Neural crest cell (in vitro differentiated cells): ENCODE measurements around the gene IL4R. TPM values are rescaled to one million over a fixed set of nuclear protein-coding genes. Genes with fewer than 3 reads are reported as not detected.

ENCODE experiments used
- DNase-seq: peaks from one replicate; pipeline ENCODE4 v3.0.0; 2021; ENCODE audit warnings: low read depth, mixed read lengths, low spot score
- H3K27ac Mint-ChIP-seq: one replicate; pipeline ENCODE4 v1.8.0; 2021; ENCODE audit warnings: mild to moderate bottlenecking, mixed read lengths; ENCODE audit not compliant: unreplicated experiment
- H3K27me3 Mint-ChIP-seq: 2 replicates; pipeline ENCODE4 v1.8.0; 2021; ENCODE audit warnings: low read depth, mild to moderate bottlenecking, mixed read lengths
- H3K36me3 Mint-ChIP-seq: 2 replicates; pipeline ENCODE4 v1.8.0; 2021; ENCODE audit warnings: low read depth, mild to moderate bottlenecking, mixed read lengths
- H3K4me1 Mint-ChIP-seq: 2 replicates; pipeline ENCODE4 v1.8.0; 2021; ENCODE audit warnings: mixed read lengths
- H3K4me3 Mint-ChIP-seq: one replicate; pipeline ENCODE4 v1.8.0; 2021; ENCODE audit warnings: mild to moderate bottlenecking, mixed read lengths
- H3K9me3 Mint-ChIP-seq: 2 replicates; pipeline ENCODE4 v1.8.0; 2021; ENCODE audit warnings: mixed read lengths
- CTCF ChIP-seq: fragments of 200-600 bp; sonication (generic); conservative IDR thresholded peaks from 2 replicates; pipeline ENCODE4 v1.5.0; 2021; ENCODE audit warnings: antibody characterized with exemption, mild to moderate bottlenecking
- total RNA-seq: library from RNA; stranded (reverse); gene quantifications from 2 replicates; pipeline ENCODE4 v1.2.1, GENCODE V29; 2021

The IL4R gene
- total RNA-seq, 1 donor from 2014 or later: 11.2 TPM

GRCh38 chr16:27314986-27315332, 1.2 kb downstream of the IL4R start:
- no peak overlapping the region for H3K27ac Mint-ChIP-seq

DNA sequence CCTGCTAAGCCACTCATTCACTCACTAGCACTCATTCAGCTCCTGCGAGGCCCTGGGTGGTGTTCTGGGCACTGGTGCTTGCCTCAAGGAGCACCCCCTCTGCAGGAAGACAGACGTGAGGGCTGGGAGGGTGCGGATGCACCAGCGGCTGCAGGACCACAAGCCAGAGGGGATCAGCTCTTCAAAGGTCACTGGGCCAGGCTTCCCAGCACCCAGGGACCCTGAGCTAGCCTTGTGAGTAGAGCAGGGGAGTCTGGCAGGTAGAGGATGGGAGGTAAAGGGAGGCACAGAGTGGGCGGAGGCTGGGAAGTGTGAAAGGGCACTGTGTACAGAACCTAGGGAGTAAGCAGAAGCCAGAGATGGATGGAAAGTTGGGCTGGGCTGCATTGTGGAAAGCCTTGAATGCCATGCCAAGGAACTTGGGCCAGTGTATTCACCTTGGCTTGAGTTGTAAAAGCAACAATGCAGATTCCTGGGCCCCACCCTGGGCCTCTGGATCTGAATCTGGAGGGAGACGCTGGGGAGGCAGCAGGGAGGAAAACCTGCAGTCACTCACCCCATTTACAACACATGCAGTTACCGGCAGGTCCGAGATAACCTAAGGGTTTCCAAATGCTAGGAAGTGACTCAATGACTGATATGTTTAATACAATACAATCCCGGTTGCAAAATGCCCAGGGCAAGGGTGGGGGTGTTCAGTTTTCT, 1.7 kb downstream of the IL4R start:
- H3K27ac Mint-ChIP-seq: no peak overlapping the region
- no peaks in the 10 kb centered on the region for H3K9me3 Mint-ChIP-seq
- DNase-seq: no peak
- peaks cover 9% of the 10 kb centered on the region for H3K4me1 Mint-ChIP-seq
- H3K36me3 Mint-ChIP-seq: no peaks in the 10 kb centered on the region
- peak overlapping the region; percentile 92 for H3K4me3 Mint-ChIP-seq
- peaks cover 47% of the 10 kb centered on the region for H3K27me3 Mint-ChIP-seq
- no peak for TF ChIP-seq CTCF

More at GRCh38 chr16:27314986-27315332, 1.2 kb downstream of the IL4R start:
- H3K27me3 Mint-ChIP-seq: peaks cover 51% of the 10 kb centered on the region
- TF ChIP-seq CTCF: no peak
- no peak for DNase-seq
- peak overlapping the region; percentile 92 for H3K4me3 Mint-ChIP-seq
- H3K36me3 Mint-ChIP-seq: no peaks in the 10 kb centered on the region
- H3K9me3 Mint-ChIP-seq: no peaks in the 10 kb centered on the region
- peaks cover 9% of the 10 kb centered on the region for H3K4me1 Mint-ChIP-seq

- Mint-ChIP-seq H3K4me3 (peak overlapping the region; percentile 44), H3K36me3 (no peaks in the 10 kb centered on the region), H3K27ac (no peak overlapping the region), H3K27me3 (peaks cover 42% of the 10 kb centered on the region), H3K9me3 (no peaks in the 10 kb centered on the region), H3K4me1 (peaks cover 9% of the 10 kb centered on the region)
- TF ChIP-seq CTCF: no peak
- DNase-seq: no peak
These were observed 2.4 kb downstream of the IL4R start for GRCh38 chr16:27316038-27316680.

DNA sequence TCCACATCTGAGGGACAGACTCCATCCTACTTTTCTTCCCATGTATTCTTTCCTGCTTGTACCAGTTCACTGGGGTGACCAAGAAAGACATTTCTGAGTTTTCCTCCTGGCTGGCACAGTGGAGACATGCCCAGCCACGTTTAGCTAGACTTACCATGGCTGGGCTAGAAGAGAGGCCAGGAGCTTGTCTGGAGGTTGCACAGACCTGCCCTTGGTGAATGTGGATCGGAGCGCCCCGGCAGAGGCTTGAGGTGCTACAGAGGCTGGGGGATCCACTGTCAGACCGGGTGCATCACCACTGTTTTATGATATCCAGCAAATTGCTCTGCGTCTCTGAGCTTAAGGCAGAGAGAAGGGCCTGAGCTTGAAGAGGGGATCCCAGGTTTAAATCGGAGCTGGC, 3.5 kb downstream of the IL4R start:
- Mint-ChIP-seq H3K27me3 (peaks cover 30% of the 10 kb centered on the region), H3K4me1 (peaks cover 5% of the 10 kb centered on the region), H3K9me3 (no peaks in the 10 kb centered on the region), H3K36me3 (no peaks in the 10 kb centered on the region), H3K4me3 (no peak overlapping the region), H3K27ac (no peak overlapping the region)
- TF ChIP-seq CTCF: no peak
- DNase-seq: no peak

DNA sequence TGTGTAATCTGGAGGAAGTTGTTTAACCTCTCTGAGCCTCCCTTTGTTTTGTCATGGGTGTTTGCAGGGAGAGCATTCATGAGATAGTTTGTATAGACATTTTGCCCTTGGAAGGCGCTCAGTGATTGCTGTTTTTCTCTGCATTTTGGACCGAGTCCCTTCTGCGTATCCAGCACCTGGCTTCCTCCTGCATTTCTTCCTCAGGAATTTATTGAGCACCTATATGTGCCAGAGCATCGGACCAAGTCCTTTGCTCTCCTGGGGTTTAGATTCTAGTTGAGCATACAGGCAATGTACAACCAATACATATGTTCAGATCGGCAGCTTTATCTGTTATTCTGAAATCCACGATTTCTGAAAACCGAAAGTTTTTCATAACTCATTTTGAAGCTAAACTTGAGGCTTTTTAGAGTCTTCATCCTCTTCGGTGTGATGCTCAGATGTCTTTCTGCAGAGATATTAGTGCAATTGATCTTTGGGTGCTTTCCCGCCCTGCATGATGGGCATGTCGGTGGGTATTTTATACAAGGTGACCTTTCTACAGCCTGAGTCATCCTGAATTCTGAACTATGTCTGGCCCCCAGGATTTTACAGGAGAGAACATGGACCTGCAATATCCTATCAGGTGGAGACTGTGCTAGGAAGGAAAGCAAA, 4.1 kb downstream of the IL4R start:
- no peaks in the 10 kb centered on the region for H3K9me3 Mint-ChIP-seq
- H3K36me3 Mint-ChIP-seq: no peaks in the 10 kb centered on the region
- TF ChIP-seq CTCF: no peak
- H3K27ac Mint-ChIP-seq: no peak overlapping the region
- no peak for DNase-seq
- peaks cover 25% of the 10 kb centered on the region for H3K27me3 Mint-ChIP-seq
- no peak overlapping the region for H3K4me3 Mint-ChIP-seq
- peaks cover 5% of the 10 kb centered on the region for H3K4me1 Mint-ChIP-seq
